Measurements from ENCODE around the gene C19orf85.

Gene C19orf85

GRCh38 chr19:55468054-55468393 is 3.5 kb upstream of the C19orf85 start:
- no peak overlapping the region for H3K23ac ChIP-seq (ENCODE audit: low read length)
- no peaks in the 10 kb centered on the region for H3K27me3 ChIP-seq (ENCODE audit: insufficient read depth, low read length, poor library complexity)
- DNase-seq: no peak
- no peaks in the 10 kb centered on the region for H3K4me1 ChIP-seq (ENCODE audit: control insufficient read depth, low read depth, low read length)
- H3K9ac ChIP-seq (ENCODE audit: low read length): no peak overlapping the region
- no peak overlapping the region for H4K8ac ChIP-seq (ENCODE audit: low read depth, low read length)
- H3K27ac ChIP-seq (ENCODE audit: low read depth, low read length): no peak overlapping the region
- WGBS (ENCODE audit: extremely low coverage, insufficient coverage, low lambda C conversion rate): no CpG with 5 or more reads among the region's 4 CpGs
- no peaks in the 10 kb centered on the region for H3K36me3 ChIP-seq (ENCODE audit: control insufficient read depth, insufficient read depth, low read length)
- no peak overlapping the region for H4K5ac ChIP-seq (ENCODE audit: low read length)
- H2BK15ac ChIP-seq (replicated peaks; ENCODE audit: low read depth): no peak overlapping the region
- no peak overlapping the region for H2AK5ac ChIP-seq (ENCODE audit: low read length)
- no peak overlapping the region for H3K4ac ChIP-seq (ENCODE audit: low read depth, low read length)
- no peaks in the 10 kb centered on the region for H3K79me2 ChIP-seq (ENCODE audit: control insufficient read depth, insufficient read depth, low read length)
- H2BK5ac ChIP-seq (ENCODE audit: low read length): no peak overlapping the region
- no peak overlapping the region for H2BK120ac ChIP-seq (ENCODE audit: low read depth, low read length)
- H3K18ac ChIP-seq (ENCODE audit: low read length): no peak overlapping the region
- H3K4me2 ChIP-seq (ENCODE audit: low read length): no peak overlapping the region
- no peak overlapping the region for H3K4me3 ChIP-seq (ENCODE audit: low read length)
- no peak overlapping the region for H3K56ac ChIP-seq (ENCODE audit: low read length)
- no peaks in the 10 kb centered on the region for H3K79me1 ChIP-seq (ENCODE audit: low read length)

DNA sequence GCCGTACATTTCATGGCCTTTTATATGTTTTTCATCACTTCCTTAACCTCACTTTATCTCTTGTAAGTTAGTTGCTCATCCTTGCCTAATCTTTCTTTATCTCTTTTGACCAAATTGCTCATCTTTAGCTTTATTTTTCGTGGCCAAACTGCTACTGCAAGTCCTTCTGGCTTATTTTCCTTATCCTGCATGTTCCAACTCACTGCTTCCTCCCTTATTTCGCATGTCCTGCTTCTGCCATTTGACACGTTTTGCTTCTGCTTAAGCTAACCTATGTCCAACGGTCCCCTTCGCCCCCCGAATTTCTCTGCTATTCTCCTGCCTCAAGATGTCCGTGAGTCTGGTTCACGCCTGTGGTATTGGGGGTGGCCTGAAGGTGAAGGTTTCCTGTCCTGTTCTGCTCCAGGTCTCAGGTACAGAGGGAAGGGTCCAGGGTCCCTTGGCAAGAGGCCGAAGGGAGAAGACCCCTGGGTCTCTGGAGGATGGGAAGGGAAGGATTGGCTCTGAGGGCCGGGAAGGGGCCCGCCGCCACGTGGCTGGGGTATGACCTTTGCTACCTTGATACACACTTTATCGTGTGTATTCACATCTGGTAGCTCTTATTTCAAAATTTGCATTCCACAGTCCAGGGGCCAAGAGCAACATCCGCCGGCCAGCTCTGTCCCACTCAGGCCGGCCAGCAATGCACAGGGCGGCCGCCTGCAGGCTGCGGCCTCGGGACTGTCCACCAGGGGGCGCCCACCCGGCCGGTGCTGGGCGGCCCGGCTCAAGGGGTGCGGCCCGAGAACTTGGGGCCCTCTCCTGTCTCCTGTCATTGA is 2.9 kb upstream of the C19orf85 start:
- no peak overlapping the region for H3K4ac ChIP-seq (ENCODE audit: low read depth, low read length)
- no peak overlapping the region for H2BK120ac ChIP-seq (ENCODE audit: low read depth, low read length)
- no peak overlapping the region for H4K5ac ChIP-seq (ENCODE audit: low read length)
- H3K4me1 ChIP-seq (ENCODE audit: control insufficient read depth, low read depth, low read length): no peaks in the 10 kb centered on the region
- H3K79me2 ChIP-seq (ENCODE audit: control insufficient read depth, insufficient read depth, low read length): no peaks in the 10 kb centered on the region
- no peaks in the 10 kb centered on the region for H3K27me3 ChIP-seq (ENCODE audit: insufficient read depth, low read length, poor library complexity)
- H3K56ac ChIP-seq (ENCODE audit: low read length): peak overlapping the region; percentile 42
- no peak overlapping the region for H2BK15ac ChIP-seq (replicated peaks; ENCODE audit: low read depth)
- no peaks in the 10 kb centered on the region for H3K79me1 ChIP-seq (ENCODE audit: low read length)
- no peak overlapping the region for H3K27ac ChIP-seq (ENCODE audit: low read depth, low read length)
- no peak overlapping the region for H3K9ac ChIP-seq (ENCODE audit: low read length)
- DNase-seq: peak; percentile 27
- no peak overlapping the region for H3K23ac ChIP-seq (ENCODE audit: low read length)
- no peak overlapping the region for H3K4me3 ChIP-seq (ENCODE audit: low read length)
- H3K36me3 ChIP-seq (ENCODE audit: control insufficient read depth, insufficient read depth, low read length): no peaks in the 10 kb centered on the region
- no peak overlapping the region for H2BK5ac ChIP-seq (ENCODE audit: low read length)
- no peak overlapping the region for H3K18ac ChIP-seq (ENCODE audit: low read length)
- no peak overlapping the region for H4K8ac ChIP-seq (ENCODE audit: low read depth, low read length)
- no peak overlapping the region for H2AK5ac ChIP-seq (ENCODE audit: low read length)
- WGBS (ENCODE audit: extremely low coverage, insufficient coverage, low lambda C conversion rate): no CpG with 5 or more reads among the region's 29 CpGs
- H3K4me2 ChIP-seq (ENCODE audit: low read length): no peak overlapping the region

DNA sequence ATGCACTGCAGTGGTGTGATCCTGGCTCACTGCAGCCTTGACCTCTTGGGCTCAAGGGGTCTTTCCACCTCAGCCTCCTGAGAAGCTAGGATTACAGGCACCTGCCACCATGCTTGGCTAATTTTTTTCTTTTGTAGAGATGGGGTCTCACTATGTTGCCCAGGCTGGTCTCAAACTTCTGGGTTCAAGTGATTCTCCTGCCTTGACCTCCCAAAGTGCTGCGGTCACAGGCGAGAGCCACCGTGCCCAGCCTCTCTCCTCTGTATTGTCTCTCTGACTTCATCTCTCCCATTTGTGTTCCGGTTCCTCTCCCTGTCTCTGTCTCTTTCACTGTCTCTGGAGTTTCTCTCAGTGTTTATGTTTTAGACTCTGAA is 1.7 kb upstream of the C19orf85 start:
- no peak overlapping the region for H3K23ac ChIP-seq (ENCODE audit: low read length)
- no peaks in the 10 kb centered on the region for H3K27me3 ChIP-seq (ENCODE audit: insufficient read depth, low read length, poor library complexity)
- H2BK15ac ChIP-seq (replicated peaks; ENCODE audit: low read depth): no peak overlapping the region
- H3K4me2 ChIP-seq (ENCODE audit: low read length): no peak overlapping the region
- no peaks in the 10 kb centered on the region for H3K79me2 ChIP-seq (ENCODE audit: control insufficient read depth, insufficient read depth, low read length)
- no peak overlapping the region for H3K9ac ChIP-seq (ENCODE audit: low read length)
- H4K8ac ChIP-seq (ENCODE audit: low read depth, low read length): no peak overlapping the region
- H3K56ac ChIP-seq (ENCODE audit: low read length): no peak overlapping the region
- no CpG with 5 or more reads among the region's 4 CpGs for WGBS (ENCODE audit: extremely low coverage, insufficient coverage, low lambda C conversion rate)
- no peak for DNase-seq
- H2BK5ac ChIP-seq (ENCODE audit: low read length): no peak overlapping the region
- no peak overlapping the region for H3K27ac ChIP-seq (ENCODE audit: low read depth, low read length)
- H4K5ac ChIP-seq (ENCODE audit: low read length): no peak overlapping the region
- no peak overlapping the region for H3K4ac ChIP-seq (ENCODE audit: low read depth, low read length)
- H3K4me1 ChIP-seq (ENCODE audit: control insufficient read depth, low read depth, low read length): no peaks in the 10 kb centered on the region
- H3K36me3 ChIP-seq (ENCODE audit: control insufficient read depth, insufficient read depth, low read length): no peaks in the 10 kb centered on the region
- H2BK120ac ChIP-seq (ENCODE audit: low read depth, low read length): no peak overlapping the region
- no peak overlapping the region for H3K4me3 ChIP-seq (ENCODE audit: low read length)
- no peaks in the 10 kb centered on the region for H3K79me1 ChIP-seq (ENCODE audit: low read length)
- no peak overlapping the region for H2AK5ac ChIP-seq (ENCODE audit: low read length)
- no peak overlapping the region for H3K18ac ChIP-seq (ENCODE audit: low read length)

- H3K23ac ChIP-seq (ENCODE audit: low read length): no peak overlapping the region
- H3K56ac ChIP-seq (ENCODE audit: low read length): no peak overlapping the region
- no peak overlapping the region for H3K4ac ChIP-seq (ENCODE audit: low read depth, low read length)
- no peak overlapping the region for H2BK120ac ChIP-seq (ENCODE audit: low read depth, low read length)
- no peak overlapping the region for H4K8ac ChIP-seq (ENCODE audit: low read depth, low read length)
- no peak overlapping the region for H3K18ac ChIP-seq (ENCODE audit: low read length)
- no peaks in the 10 kb centered on the region for H3K27me3 ChIP-seq (ENCODE audit: insufficient read depth, low read length, poor library complexity)
- H3K79me1 ChIP-seq (ENCODE audit: low read length): no peaks in the 10 kb centered on the region
- no peak overlapping the region for H2BK5ac ChIP-seq (ENCODE audit: low read length)
- H2AK5ac ChIP-seq (ENCODE audit: low read length): no peak overlapping the region
- H3K9ac ChIP-seq (ENCODE audit: low read length): no peak overlapping the region
- DNase-seq: no peak
- H3K27ac ChIP-seq (ENCODE audit: low read depth, low read length): no peak overlapping the region
- no peaks in the 10 kb centered on the region for H3K36me3 ChIP-seq (ENCODE audit: control insufficient read depth, insufficient read depth, low read length)
- no peaks in the 10 kb centered on the region for H3K4me1 ChIP-seq (ENCODE audit: control insufficient read depth, low read depth, low read length)
- no peaks in the 10 kb centered on the region for H3K79me2 ChIP-seq (ENCODE audit: control insufficient read depth, insufficient read depth, low read length)
- H2BK15ac ChIP-seq (replicated peaks; ENCODE audit: low read depth): no peak overlapping the region
- no peak overlapping the region for H3K4me3 ChIP-seq (ENCODE audit: low read length)
- no peak overlapping the region for H4K5ac ChIP-seq (ENCODE audit: low read length)
- no CpG with 5 or more reads among the region's 11 CpGs for WGBS (ENCODE audit: extremely low coverage, insufficient coverage, low lambda C conversion rate)
- no peak overlapping the region for H3K4me2 ChIP-seq (ENCODE audit: low read length)
These were observed 1.1 kb upstream of the C19orf85 start for GRCh38 chr19:55465460-55466240.

DNA sequence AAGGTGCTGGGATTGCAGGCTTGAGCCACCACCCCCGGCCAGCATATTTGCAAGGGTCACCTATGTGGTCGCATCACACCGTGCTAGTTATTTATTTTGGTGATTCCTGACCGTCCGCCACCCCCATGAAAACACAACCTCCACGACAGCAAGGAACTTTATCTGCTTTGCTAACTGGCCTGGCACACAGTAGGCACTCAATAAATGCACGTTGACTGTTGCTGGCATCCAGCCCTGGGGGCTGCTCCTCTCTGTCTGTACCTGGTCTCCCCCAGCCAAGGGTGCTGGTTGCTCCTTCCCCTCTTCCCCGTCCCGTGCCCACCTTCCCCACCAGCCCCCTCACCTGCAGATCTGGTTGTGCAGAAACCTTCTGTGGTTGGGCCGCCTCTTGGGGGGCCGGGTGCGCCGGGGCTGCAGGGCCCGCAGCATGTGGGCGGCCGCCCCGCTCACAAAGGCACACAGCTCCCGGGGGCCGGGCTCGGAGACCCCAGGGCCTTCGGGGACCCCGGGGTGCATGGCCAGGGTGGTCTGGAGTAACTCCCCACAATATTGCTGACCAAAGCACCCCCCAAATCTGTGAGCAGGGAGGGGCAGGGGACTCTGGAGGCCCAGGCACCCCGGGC is 401 bp downstream of the C19orf85 start:
- Histone ChIP-seq H4K8ac (ENCODE audit: low read depth, low read length) (no peak overlapping the region), H3K56ac (ENCODE audit: low read length) (no peak overlapping the region), H2BK5ac (ENCODE audit: low read length) (no peak overlapping the region), H3K18ac (ENCODE audit: low read length) (no peak overlapping the region), H3K4me1 (ENCODE audit: control insufficient read depth, low read depth, low read length) (no peaks in the 10 kb centered on the region), H4K5ac (ENCODE audit: low read length) (no peak overlapping the region), H3K9ac (ENCODE audit: low read length) (no peak overlapping the region), H3K23ac (ENCODE audit: low read length) (no peak overlapping the region), H2BK15ac (replicated peaks; ENCODE audit: low read depth) (no peak overlapping the region), H3K27me3 (ENCODE audit: insufficient read depth, low read length, poor library complexity) (no peaks in the 10 kb centered on the region), H2AK5ac (ENCODE audit: low read length) (no peak overlapping the region), H2BK120ac (ENCODE audit: low read depth, low read length) (no peak overlapping the region), H3K27ac (ENCODE audit: low read depth, low read length) (no peak overlapping the region), H3K4me2 (ENCODE audit: low read length) (no peak overlapping the region), H3K36me3 (ENCODE audit: control insufficient read depth, insufficient read depth, low read length) (no peaks in the 10 kb centered on the region), H3K79me1 (ENCODE audit: low read length) (no peaks in the 10 kb centered on the region), H3K79me2 (ENCODE audit: control insufficient read depth, insufficient read depth, low read length) (no peaks in the 10 kb centered on the region), H3K4ac (ENCODE audit: low read depth, low read length) (no peak overlapping the region), H3K4me3 (ENCODE audit: low read length) (no peak overlapping the region)
- DNase-seq: no peak
- WGBS (ENCODE audit: extremely low coverage, insufficient coverage, low lambda C conversion rate): no CpG with 5 or more reads among the region's 23 CpGs
